ENCODE results near the gene MEA1.
"Not testable (repeated sequence)": the region's sequence is repeated elsewhere in the genome, so short reads cannot be mapped to it uniquely, and the experiment has no call there.

The MEA1 gene

GRCh38 chr6:43013843-43014433 lies at the start of gene MEA1, which contains the start of gene KLHDC3:
TSS of gene MEA1 (minus strand) at chr6:43013946. CDS start at chr6:43013813, 133 bp downstream.
TSS of gene KLHDC3 (plus strand) at chr6:43014249. CDS start at chr6:43017193, 2,944 bp downstream.
- DNase-seq = peak; percentile 99 to 100

GRCh38 chr6:43062818-43063217 lies 49.1 kb upstream of the MEA1 start:
- DNase-seq = no peak

GRCh38 chr6:43061861-43062260 lies 48.1 kb upstream of the MEA1 start:
- DNase-seq = no peak

- DNase-seq = no peak
Observed at GRCh38 chr6:43060755-43061633, 47.2 kb upstream of the MEA1 start.

- peak in 1 of 2 experiments; percentile 37 for DNase-seq
Observed at GRCh38 chr6:43060034-43060754, 46.4 kb upstream of the MEA1 start.

DNA sequence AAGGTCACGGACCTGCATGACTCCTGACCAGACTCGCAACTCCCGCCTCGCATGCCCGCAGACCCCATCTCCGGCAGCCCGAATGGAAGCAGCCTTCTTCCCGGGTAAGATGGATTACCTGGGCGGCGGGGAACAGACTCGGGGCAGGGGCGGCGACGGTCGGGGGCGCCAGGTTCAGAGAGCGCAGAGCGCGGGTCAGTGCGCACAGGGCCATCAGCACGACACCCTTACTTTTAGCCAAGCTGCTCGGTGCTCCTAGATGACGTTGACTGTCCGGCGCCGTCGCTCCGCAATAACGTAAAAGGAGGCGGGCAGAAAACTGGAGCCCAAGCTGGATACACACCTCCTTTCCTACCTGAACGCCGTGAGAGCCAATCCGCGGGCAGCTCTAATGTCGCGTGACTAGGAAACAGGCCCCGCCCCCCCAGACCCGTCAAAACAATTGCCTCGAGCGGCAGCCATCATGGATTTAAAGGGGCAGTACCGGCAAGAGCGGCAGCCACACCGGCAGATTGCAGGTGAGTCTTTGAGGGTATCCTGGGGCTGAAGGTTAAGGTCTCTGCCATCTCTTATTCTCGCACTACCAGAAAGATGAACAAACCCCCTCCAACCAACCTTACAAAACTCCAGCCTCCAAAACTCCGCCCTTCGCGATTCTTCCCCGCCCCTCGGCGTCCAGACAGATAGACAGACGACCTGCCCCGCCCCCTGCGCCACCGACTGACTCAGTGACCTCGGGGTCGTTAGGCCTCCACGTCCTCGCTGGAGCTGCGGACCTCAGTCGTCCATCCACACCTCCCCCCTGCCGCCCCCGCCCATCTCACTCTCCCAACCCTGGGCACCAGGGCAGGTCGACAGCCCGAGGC lies 45.7 kb upstream of the MEA1 start, which contains the start of the genes KLC4 and MRPL2:
Gene KLC4 (plus strand): TSS at position 464 of the 866 bp plus-strand sequence. CDS start 1,705 bp downstream, outside the sequence.
Gene MRPL2 (minus strand): TSS at position 267 of the 866 bp plus-strand sequence. CDS start 53 bp downstream, at position 214.
- peak; percentile 96 to 99 for DNase-seq

GRCh38 chr6:43058531-43058930 lies 44.8 kb upstream of the MEA1 start:
- no peak for DNase-seq

GRCh38 chr6:43055966-43056365 lies 42.2 kb upstream of the MEA1 start:
- no peak for DNase-seq

DNA sequence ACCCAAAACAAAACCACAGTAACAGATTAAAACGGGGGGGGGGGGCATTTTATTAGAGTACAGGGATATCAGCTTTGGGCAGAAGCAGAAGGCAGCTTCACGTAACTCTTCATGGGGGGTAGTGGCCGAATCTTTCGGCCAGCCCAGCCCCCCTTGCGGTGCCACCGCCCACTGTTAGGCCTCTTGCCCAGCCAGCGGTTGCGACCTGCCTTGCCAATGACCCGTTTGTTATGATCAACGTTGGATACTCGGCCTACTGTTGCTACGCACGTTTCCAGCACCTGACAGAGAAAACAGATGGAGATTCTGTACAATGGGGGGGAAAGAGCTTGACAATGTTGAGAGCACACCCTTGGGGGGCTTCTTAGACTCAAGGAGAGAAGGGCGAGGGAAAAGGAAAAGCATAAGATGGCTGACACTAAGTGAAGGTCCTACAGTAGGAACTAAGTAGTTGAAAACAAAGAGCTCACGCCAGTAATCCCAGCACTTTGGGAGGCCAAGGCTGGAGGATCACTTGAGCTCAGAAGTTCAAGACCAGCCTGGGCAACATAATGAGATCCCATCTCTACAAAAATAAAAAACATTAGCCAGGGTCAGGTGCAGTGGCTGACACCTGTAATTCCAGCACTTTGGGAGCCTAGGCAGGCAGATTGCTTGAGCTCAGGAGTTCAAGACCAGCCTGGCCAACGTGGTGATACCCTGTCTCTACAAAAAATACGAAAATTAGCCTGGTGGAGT lies 40.6 kb upstream of the MEA1 start:
- no peak for DNase-seq

- peak; percentile 91 to 95 for DNase-seq
Observed at GRCh38 chr6:43053545-43054205, 39.9 kb upstream of the MEA1 start, which contains the start of gene CUL7. TSS of gene CUL7 (minus strand) at chr6:43053851. CDS start at chr6:43052788, 1,063 bp downstream.

- DNase-seq = no peak
Observed at GRCh38 chr6:43052842-43053544, 39.2 kb upstream of the MEA1 start.

DNA sequence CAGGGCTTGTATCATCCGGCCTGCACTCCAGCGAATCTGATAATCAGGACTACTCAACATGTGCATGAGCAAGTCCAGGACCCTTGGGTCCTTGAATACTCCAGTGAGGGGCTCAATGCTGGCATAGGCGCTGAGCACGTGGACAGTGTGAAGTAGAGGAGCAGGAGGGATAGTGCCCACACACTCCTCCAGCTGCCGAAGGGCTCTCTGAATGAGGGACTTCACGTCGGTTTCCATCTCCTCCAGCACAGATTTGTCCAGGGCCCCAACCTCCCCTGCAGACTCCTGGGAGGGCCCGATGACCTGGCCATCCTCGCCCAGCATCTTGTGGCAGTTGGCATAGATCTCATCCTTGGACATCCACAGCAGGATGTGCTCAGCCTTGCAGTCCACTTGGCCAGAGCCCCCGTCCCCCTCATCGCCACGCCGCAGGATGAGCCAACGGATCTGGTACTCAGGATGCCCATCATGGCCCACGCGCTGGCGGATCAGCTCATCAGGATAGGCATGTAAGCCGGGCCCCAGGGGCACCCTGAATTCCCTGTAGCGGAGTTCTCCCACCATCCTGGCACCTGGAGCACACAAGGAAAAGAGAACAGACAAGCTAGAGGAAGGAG lies 38.6 kb upstream of the MEA1 start:
- no peak for DNase-seq

DNA sequence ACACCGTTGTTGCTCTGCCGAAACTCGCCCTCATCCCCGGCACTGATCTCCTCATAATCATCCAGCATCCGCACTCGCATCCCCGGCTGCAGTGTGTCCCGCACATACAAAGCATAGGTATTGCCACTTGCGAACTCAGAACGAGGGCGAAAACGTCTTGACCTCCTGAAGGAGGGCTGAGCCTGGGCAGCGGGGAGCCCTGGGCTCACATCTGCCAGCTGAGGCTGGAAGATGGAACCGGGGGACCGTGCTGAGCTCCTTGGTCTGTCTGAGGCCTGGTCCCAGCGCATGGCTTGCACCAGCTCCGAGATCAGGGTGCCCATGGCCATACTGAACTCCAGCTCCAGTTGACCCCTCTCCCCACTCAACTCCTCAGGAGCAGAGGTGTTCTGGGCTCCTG lies 37.2 kb upstream of the MEA1 start:
- DNase-seq = no peak

- DNase-seq = no peak
Observed at GRCh38 chr6:43047998-43048397, 34.3 kb upstream of the MEA1 start.

- no peak for DNase-seq
Observed at GRCh38 chr6:43045371-43045930, 31.7 kb upstream of the MEA1 start.

GRCh38 chr6:43043310-43043709 lies 29.6 kb upstream of the MEA1 start:
- no peak for DNase-seq

- DNase-seq = not testable (repeated sequence)
Observed at GRCh38 chr6:43041475-43041874, 27.7 kb upstream of the MEA1 start.

GRCh38 chr6:43040542-43041257 lies 27.0 kb upstream of the MEA1 start:
- DNase-seq = no peak

GRCh38 chr6:43038727-43039126 lies 25.0 kb upstream of the MEA1 start:
- no peak for DNase-seq
